Adipocyte (in vitro differentiated cells): ENCODE results near the gene FGFR4.
A peak's percentile ranks its signal among the peaks of the same experiment; 100 is the strongest.

Experiments used
- DNase-seq: peaks from one replicate; pipeline ENCODE4 v3.0.0-alpha.2; 2015; ENCODE audit warnings: low read depth
- H3K27me3 ChIP-seq: replicated peaks from 2 replicates; pipeline ENCODE4 v1.7.0; 2013; ENCODE audit warnings: mild to moderate bottlenecking, low read length, moderate library complexity; ENCODE audit not compliant: control insufficient read depth, insufficient read depth
- H3K36me3 ChIP-seq: 2 replicates; pipeline ENCODE4 v1.7.0; 2013; ENCODE audit warnings: low read length, mild to moderate bottlenecking, moderate library complexity; ENCODE audit not compliant: control insufficient read depth, insufficient read depth, severe bottlenecking
- H3K4me1 ChIP-seq: 2 replicates; pipeline ENCODE4 v1.7.0; 2013; ENCODE audit warnings: mild to moderate bottlenecking, low read length, moderate library complexity; ENCODE audit not compliant: control insufficient read depth, insufficient read depth
- H3K4me3 ChIP-seq: 2 replicates; pipeline ENCODE4 v1.7.0; 2013; ENCODE audit warnings: mild to moderate bottlenecking, low read length, moderate library complexity
- H3K9ac ChIP-seq: 2 replicates; pipeline ENCODE4 v1.7.0; 2013; ENCODE audit warnings: mild to moderate bottlenecking, low read length, moderate library complexity
- H3K9me3 ChIP-seq: 2 replicates; pipeline ENCODE4 v1.7.0; 2013; ENCODE audit warnings: mild to moderate bottlenecking, low read length, moderate library complexity; ENCODE audit not compliant: control insufficient read depth

Gene FGFR4

GRCh38 chr5:177095088-177095669 lies 8.5 kb downstream of the FGFR4 start:
- Histone ChIP-seq H3K4me3 (no peak overlapping the region), H3K4me1 (peaks cover 11% of the 10 kb centered on the region), H3K9me3 (no peaks in the 10 kb centered on the region), H3K9ac (no peak overlapping the region), H3K36me3 (no peaks in the 10 kb centered on the region), H3K27me3 (peaks cover 37% of the 10 kb centered on the region)
- no peak for DNase-seq

DNA sequence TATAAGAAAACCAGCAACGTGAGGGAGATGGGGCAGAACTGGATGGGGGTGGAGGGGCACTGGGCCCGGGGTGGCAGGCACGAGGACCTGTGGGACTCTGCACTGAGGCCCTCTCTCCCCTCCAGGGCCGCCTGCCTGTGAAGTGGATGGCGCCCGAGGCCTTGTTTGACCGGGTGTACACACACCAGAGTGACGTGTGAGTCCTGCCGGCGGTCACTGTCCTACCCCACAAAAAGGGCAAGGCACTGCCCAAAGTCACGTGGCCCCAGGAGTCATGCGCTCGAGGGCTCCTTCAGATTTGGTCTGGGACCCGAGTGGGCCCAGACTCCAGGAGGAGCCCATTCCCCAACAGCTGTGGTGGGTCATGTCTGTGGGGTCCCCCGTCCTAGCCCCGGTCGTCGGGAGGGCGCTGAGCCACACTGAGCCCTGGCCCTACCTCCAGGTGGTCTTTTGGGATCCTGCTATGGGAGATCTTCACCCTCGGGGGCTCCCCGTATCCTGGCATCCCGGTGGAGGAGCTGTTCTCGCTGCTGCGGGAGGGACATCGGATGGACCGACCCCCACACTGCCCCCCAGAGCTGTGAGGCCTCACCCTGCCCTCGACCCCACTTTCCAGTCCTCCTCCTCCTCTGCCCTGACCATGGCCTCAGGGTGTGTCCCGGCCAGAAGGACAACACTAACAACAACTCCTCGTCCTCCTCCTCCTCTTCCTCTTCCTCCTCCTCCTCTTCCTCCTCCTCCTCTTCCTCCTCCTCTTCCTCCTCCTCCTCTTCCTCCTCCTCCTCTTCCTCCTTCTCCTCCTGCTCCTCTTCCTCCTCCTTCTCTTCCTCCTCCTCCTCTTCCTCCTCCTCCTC lies 9.7 kb downstream of the FGFR4 start:
- no peak for DNase-seq
- peaks cover 27% of the 10 kb centered on the region for H3K27me3 ChIP-seq
- no peak overlapping the region for H3K9ac ChIP-seq
- H3K4me3 ChIP-seq: no peak overlapping the region
- no peaks in the 10 kb centered on the region for H3K9me3 ChIP-seq
- H3K36me3 ChIP-seq: no peaks in the 10 kb centered on the region
- H3K4me1 ChIP-seq: peaks cover 11% of the 10 kb centered on the region

DNA sequence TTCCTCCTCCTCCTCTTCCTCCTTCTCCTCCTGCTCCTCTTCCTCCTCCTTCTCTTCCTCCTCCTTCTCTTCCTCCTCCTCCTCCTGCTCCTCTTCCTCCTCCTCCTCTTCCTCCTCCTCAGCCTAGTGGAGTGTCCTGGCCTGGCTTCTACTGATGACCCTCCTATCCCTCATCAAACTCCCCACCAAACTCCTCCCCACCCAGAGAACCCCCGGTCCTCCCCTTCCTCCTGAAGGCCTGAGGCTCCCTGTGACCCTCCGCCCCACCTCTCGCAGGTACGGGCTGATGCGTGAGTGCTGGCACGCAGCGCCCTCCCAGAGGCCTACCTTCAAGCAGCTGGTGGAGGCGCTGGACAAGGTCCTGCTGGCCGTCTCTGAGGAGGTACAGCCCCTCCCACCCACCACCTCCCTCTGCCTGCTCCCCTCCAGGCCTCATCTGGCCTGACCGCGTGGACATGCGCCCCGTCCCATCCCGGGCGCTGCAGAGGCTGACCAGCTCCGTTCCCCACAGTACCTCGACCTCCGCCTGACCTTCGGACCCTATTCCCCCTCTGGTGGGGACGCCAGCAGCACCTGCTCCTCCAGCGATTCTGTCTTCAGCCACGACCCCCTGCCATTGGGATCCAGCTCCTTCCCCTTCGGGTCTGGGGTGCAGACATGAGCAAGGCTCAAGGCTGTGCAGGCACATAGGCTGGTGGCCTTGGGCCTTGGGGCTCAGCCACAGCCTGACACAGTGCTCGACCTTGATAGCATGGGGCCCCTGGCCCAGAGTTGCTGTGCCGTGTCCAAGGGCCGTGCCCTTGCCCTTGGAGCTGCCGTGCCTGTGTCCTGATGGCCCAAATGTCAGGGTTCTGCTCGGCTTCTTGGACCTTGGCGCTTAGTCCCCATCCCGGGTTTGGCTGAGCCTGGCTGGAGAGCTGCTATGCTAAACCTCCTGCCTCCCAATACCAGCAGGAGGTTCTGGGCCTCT lies 10.6 kb downstream of the FGFR4 start:
- no peak for DNase-seq
- Histone ChIP-seq H3K9me3 (no peaks in the 10 kb centered on the region), H3K27me3 (peaks cover 18% of the 10 kb centered on the region), H3K36me3 (no peaks in the 10 kb centered on the region), H3K9ac (no peak overlapping the region), H3K4me1 (peaks cover 11% of the 10 kb centered on the region), H3K4me3 (no peak overlapping the region)

GRCh38 chr5:177098120-177098469 lies 11.4 kb downstream of the FGFR4 start:
- H3K4me1 ChIP-seq: peaks cover 11% of the 10 kb centered on the region

GRCh38 chr5:177098470-177099141 lies 11.9 kb downstream of the FGFR4 start:
- H3K36me3 ChIP-seq: no peaks in the 10 kb centered on the region
- H3K4me3 ChIP-seq: no peak overlapping the region
- H3K9me3 ChIP-seq: no peaks in the 10 kb centered on the region
- H3K4me1 ChIP-seq: peaks cover 11% of the 10 kb centered on the region
- no peak overlapping the region for H3K9ac ChIP-seq
- peak; percentile 40 for DNase-seq
- peaks cover 18% of the 10 kb centered on the region for H3K27me3 ChIP-seq

More at GRCh38 chr5:177098120-177098469, 11.4 kb downstream of the FGFR4 start:
- H3K4me3 ChIP-seq: no peak overlapping the region
- H3K9ac ChIP-seq: no peak overlapping the region
- peaks cover 13% of the 10 kb centered on the region for H3K27me3 ChIP-seq
- no peaks in the 10 kb centered on the region for H3K36me3 ChIP-seq
- H3K9me3 ChIP-seq: no peaks in the 10 kb centered on the region
- DNase-seq: no peak

GRCh38 chr5:177099422-177100093 lies 12.8 kb downstream of the FGFR4 start:
- peaks cover 27% of the 10 kb centered on the region for H3K27me3 ChIP-seq
- DNase-seq: no peak
- no peak overlapping the region for H3K9ac ChIP-seq
- no peaks in the 10 kb centered on the region for H3K36me3 ChIP-seq
- H3K4me1 ChIP-seq: peaks cover 6% of the 10 kb centered on the region
- no peak overlapping the region for H3K4me3 ChIP-seq
- H3K9me3 ChIP-seq: no peaks in the 10 kb centered on the region

DNA sequence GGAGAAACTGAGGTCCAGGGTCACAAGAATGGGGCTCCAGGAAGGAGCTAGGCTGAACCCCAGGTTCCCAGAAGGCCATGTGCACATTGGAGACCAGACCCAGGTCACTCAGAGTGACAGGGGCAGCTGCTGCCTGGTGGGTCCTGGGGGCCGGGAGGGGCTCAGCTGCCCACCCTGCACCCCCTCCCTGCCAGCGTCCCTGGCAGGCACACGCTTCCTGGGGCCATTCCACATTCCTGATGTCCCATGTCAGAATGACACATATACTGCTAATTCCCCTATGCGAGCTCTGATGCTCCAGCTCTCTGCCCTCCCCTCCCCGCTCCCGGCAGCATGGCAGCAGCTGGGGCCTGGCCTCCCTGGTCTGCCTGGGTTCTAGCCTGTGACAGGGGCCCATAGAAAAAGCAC lies 14.0 kb downstream of the FGFR4 start:
- H3K9ac ChIP-seq: no peak overlapping the region
- no peak for DNase-seq
- H3K4me1 ChIP-seq: no peaks in the 10 kb centered on the region
- no peak overlapping the region for H3K4me3 ChIP-seq
- peaks cover 32% of the 10 kb centered on the region for H3K27me3 ChIP-seq
- no peaks in the 10 kb centered on the region for H3K36me3 ChIP-seq
- H3K9me3 ChIP-seq: no peaks in the 10 kb centered on the region

GRCh38 chr5:177103523-177104253 lies 17.0 kb downstream of the FGFR4 start:
- Histone ChIP-seq H3K4me3 (no peak overlapping the region), H3K4me1 (no peaks in the 10 kb centered on the region), H3K36me3 (no peaks in the 10 kb centered on the region), H3K27me3 (peaks cover 40% of the 10 kb centered on the region), H3K9ac (no peak overlapping the region), H3K9me3 (no peaks in the 10 kb centered on the region)
- DNase-seq: no peak

DNA sequence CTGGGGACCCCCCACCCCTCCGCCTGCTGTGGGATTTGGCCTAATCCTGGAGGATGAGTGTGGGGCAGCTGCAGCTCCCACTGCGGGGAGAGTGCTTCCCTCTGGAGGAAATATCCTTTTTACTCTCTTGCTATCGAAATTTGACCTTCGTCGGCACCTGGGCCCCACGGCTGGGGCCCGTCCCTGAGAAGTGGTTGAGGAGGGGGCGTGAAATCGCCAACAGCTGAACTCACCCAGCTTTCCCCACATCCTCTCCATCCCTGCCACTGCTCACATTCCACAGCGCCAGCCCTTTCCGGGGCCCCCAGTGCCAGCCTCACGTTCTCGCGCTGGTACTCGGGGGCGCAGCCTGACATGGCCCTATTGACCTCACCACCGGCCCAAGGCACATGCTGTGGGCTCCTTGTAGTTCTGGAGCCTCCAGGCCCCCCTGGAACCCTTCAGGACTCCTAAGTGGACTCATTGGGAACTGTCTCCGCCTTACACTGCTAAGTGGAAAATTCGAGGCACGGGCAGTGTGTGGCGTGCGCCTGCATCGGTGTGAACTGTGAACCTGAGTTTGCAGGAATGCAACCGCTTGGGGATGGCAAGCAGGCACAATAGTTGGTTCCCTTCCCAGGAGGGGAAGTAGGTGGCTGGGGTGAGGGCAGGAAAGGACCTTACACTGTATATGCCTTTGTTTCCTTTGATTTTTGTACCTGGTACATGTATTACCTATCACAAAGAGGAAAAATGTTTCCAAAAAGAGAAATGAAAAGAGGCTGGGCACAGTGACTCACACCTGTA lies 19.2 kb downstream of the FGFR4 start:
- Histone ChIP-seq H3K9ac (no peak overlapping the region), H3K27me3 (peaks cover 40% of the 10 kb centered on the region)
- DNase-seq: no peak

More for the DNA sequence above, 19.2 kb downstream of the FGFR4 start:
- Histone ChIP-seq H3K9me3 (no peaks in the 10 kb centered on the region), H3K36me3 (no peaks in the 10 kb centered on the region), H3K4me1 (no peaks in the 10 kb centered on the region), H3K4me3 (no peak overlapping the region)
